Skin epidermis (tissue), 12 donors: ENCODE data around the gene TSEN15.
A peak's percentile ranks its signal among the peaks of the same experiment; 100 is the strongest.
"Not testable (repeated sequence)": the region's sequence is repeated elsewhere in the genome, so short reads cannot be mapped to it uniquely, and the experiment has no call there.

ENCODE experiments used
- H3K27ac ChIP-seq, 21 experiments: fragments of 200-600 bp; sonication (generic) in 11 of 21; one replicate each; pipeline ENCODE4 v1.5.0; 2020; ENCODE audit warnings: mild to moderate bottlenecking in 3 of 21, inconsistent platforms in 2 of 21, moderate library complexity in 2 of 21
- H3K4me3 ChIP-seq, 7 experiments: fragments of 200-600 bp; sonication (generic) in 2 of 7; one replicate each; pipeline ENCODE4 v1.5.0; 2020; ENCODE audit warnings: inconsistent platforms in 2 of 7, mild to moderate bottlenecking in 2 of 7, moderate library complexity in 1 of 7

Gene TSEN15

GRCh38 chr1:184082541-184083415, 31.2 kb downstream of the TSEN15 start:
- no peak overlapping the region for H3K27ac ChIP-seq
- no peak overlapping the region for H3K4me3 ChIP-seq

DNA sequence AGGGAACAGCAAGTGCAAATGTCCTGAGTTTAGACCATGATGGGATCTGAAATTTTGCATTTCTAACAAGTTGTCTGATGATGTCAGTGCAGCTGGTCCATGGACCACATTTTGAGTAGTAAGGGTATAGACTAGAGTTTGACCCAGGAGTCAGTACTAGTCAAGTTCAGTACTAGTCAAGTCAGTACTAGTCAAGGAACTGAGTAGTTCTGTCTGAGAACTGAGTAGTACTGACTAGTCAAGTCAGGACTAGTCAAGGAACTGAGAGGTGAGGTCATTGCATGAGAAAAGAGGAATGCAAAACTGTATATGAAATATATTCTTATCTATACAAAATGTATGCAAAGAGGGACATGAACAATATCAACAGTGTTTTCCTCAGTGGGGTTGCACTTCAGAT, 34.1 kb downstream of the TSEN15 start:
- Histone ChIP-seq H3K4me3 (no peak overlapping the region), H3K27ac (no peak overlapping the region)

GRCh38 chr1:184088037-184088436, 36.5 kb downstream of the TSEN15 start:
- Histone ChIP-seq H3K4me3 (no peak overlapping the region), H3K27ac (no peak overlapping the region)

GRCh38 chr1:184093071-184093470, 41.5 kb downstream of the TSEN15 start:
- Histone ChIP-seq H3K27ac (no peak overlapping the region), H3K4me3 (no peak overlapping the region)

- no peak overlapping the region for H3K4me3 ChIP-seq
- H3K27ac ChIP-seq, result no peak overlapping the region
These were observed 44.5 kb downstream of the TSEN15 start for GRCh38 chr1:184096005-184096404.

- not testable (repeated sequence) for H3K27ac ChIP-seq, H3K4me3 ChIP-seq
These were observed 45.0 kb downstream of the TSEN15 start for GRCh38 chr1:184096580-184096979.

GRCh38 chr1:184101141-184101540, 49.6 kb downstream of the TSEN15 start:
- H3K4me3 ChIP-seq, result no peak overlapping the region
- H3K27ac ChIP-seq, result peak overlapping the region in 1 of 21 experiments; percentile 59

DNA sequence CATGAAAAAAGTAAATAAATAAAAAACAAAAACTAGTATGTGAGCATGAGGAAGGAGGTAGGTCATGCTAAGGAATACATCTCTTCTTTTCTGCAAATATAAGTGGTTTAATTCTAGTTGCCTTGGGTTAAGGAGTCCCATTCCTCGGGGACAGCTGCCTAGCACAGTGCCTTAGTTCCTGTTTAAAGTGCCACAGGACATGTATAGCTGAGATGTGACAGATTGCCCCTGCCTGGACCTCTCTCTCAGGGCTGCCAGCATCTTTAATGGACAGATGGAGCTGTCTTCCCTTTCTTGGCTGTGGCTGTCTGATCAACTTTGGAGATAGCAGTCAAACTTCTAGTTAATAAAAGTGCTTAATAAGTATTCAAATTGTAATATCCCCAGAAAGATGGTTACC, 50.0 kb downstream of the TSEN15 start:
- Histone ChIP-seq H3K27ac (peak overlapping the region in 1 of 21 experiments; percentile 33), H3K4me3 (no peak overlapping the region)

DNA sequence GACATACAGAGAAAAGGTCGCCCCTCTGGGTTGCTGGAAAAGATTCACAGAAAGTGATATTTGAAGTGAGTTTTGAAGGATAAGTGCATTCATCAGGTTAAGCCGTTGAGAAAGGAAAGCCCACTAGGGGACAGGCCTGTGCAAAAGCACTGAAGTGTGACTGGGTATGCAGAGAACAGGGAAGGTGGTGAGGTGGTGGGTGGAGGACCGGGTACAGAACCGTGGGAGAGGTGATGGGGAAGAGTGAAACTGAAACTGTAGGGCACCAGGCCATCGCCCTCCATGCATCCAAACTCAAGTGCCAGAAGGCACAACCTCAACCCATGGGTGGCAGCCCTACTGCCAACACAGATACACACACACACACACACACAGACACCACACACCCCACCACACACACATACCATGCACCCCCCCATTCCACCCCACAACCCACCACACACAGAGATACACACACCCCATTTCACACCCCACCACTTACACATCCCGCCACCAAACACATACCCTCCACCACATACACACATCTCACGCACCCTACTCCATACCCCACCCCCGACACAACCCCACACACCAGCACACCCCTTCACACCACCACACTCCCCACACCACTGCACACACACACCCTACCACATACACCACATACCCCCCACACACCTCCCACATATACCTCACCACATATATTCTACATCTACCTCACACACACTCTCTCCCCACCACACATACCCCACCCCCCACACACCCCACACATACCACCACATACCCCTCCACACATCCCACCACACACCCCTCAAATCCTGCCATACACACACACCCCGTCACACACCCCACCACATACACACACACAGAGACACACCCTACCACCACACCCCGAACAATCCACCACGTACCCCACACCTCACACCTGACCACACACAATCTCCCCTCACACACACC, 59.0 kb downstream of the TSEN15 start:
- Histone ChIP-seq H3K4me3 (no peak overlapping the region), H3K27ac (no peak overlapping the region)

GRCh38 chr1:184112176-184112948, 60.8 kb downstream of the TSEN15 start:
- H3K4me3 ChIP-seq, result no peak overlapping the region
- H3K27ac ChIP-seq, result no peak overlapping the region

- no peak overlapping the region for H3K4me3 ChIP-seq
- no peak overlapping the region for H3K27ac ChIP-seq
These were observed 61.7 kb downstream of the TSEN15 start for GRCh38 chr1:184113251-184113650.

DNA sequence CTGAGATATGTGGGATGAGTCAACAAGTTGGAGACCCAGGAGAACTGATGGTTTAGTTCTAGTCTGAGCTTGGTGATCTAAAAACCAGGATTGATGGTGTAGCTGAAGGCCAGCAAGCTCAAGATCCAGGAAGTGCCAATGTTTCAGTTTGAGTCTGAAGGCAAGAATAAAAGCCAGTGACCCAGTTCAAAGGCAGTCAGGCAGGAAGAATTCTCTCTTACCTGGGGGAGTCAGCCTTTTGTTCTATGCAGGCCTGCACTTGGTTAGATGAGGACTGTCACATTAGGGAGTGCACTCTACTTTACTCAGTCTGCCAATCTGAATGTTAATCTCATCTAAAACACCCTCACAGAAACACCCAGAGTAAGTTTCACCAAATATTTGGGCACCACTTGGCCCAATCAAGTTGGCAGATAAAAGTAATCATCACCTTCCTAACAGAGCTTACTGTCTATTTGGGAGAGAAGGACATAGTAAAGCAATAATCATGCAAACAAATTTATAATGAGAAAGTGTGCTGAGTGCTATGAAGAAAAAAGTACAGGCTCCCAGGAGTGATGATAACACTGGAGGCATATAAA, 63.4 kb downstream of the TSEN15 start:
- no peak overlapping the region for H3K27ac ChIP-seq
- H3K4me3 ChIP-seq, result no peak overlapping the region

DNA sequence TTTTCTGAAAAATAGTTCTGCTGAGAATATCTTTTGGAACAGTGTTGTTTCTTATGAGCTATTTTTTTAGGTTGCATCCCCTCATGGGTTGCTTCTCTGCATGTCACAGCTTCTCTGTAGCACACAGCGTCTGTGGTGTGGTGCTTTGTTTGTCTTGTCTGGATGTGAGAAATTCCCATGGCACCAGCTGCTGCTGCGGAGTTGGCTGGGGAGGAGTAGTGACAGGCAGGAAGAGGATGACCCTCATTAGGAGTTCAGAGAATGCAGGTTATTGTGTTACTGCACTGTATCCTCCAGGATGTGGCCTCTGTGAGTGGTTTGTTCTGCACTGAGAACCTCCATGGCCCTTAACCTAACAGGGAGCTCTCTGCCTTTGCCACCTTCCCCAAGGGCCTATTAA, 64.8 kb downstream of the TSEN15 start:
- no peak overlapping the region for H3K4me3 ChIP-seq
- no peak overlapping the region for H3K27ac ChIP-seq

DNA sequence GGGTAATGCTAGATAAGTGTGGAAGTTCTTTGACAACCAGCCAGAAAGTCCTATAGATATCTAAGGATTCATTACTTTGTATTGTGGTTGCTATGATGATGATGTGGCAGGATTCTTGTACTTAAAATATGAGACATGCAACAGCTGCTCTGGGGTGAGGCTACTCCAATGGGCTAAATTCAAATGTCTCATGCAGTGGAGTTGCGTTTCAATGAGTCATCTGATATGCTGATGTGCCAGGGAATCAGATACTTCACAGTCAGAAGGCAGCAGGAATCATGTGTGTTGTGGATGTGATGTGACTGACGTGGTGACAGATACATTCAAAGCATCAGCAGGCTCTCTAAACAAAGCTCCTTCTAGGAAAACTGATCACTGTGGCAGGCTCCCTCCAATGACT, 66.5 kb downstream of the TSEN15 start:
- H3K4me3 ChIP-seq, result no peak overlapping the region
- no peak overlapping the region for H3K27ac ChIP-seq
